HL-60/S4 treated with retinoic acid at 250 ng/mL for 4 days and 3 days (cell line): ENCODE data around the gene NDUFAB1.
"Not testable (repeated sequence)": the region's sequence is repeated elsewhere in the genome, so short reads cannot be mapped to it uniquely, and the experiment has no call there.

Experiments
- in situ Hi-C: fragments of 300-500 bp; cut with MboI; formaldehyde crosslinking; loops from 2 replicates; pipeline ENCODE4 v1.7.0; 2022; ENCODE audit warnings: low sequenced_read_pairs

NDUFAB1 gene

GRCh38 chr16:23584186-23585076 is 11.7 kb downstream of the NDUFAB1 start:
- in situ Hi-C loops, result no loop called here

GRCh38 chr16:23583271-23583670 is 12.8 kb downstream of the NDUFAB1 start:
- in situ Hi-C loops, result not testable (repeated sequence)

GRCh38 chr16:23581764-23582163 is 14.4 kb downstream of the NDUFAB1 start:
- in situ Hi-C loops, result no loop called here

GRCh38 chr16:23580391-23580790 is 15.7 kb downstream of the NDUFAB1 start:
- in situ Hi-C loops, result no loop called here

- in situ Hi-C loops, result no loop called here
These were observed 16.7 kb downstream of the NDUFAB1 start for GRCh38 chr16:23579371-23579770.

GRCh38 chr16:23578101-23578830 is 17.9 kb downstream of the NDUFAB1 start:
- in situ Hi-C loops, result no loop called here

GRCh38 chr16:23577493-23577892 is 18.6 kb downstream of the NDUFAB1 start:
- in situ Hi-C loops, result no loop called here

GRCh38 chr16:23575834-23576233 is 20.3 kb downstream of the NDUFAB1 start:
- in situ Hi-C loops, result no loop called here

GRCh38 chr16:23573817-23574216 is 22.3 kb downstream of the NDUFAB1 start:
- in situ Hi-C loops, result no loop called here

- in situ Hi-C loops, result no loop called here
These were observed 23.7 kb downstream of the NDUFAB1 start for GRCh38 chr16:23572394-23572793.

GRCh38 chr16:23571895-23572294 is 24.2 kb downstream of the NDUFAB1 start:
- in situ Hi-C loops, result no loop called here

- in situ Hi-C loops, result no loop called here
These were observed 25.0 kb downstream of the NDUFAB1 start for GRCh38 chr16:23570992-23571632.

GRCh38 chr16:23567602-23568001 is 28.5 kb downstream of the NDUFAB1 start:
- in situ Hi-C loops, result no loop called here

- in situ Hi-C loops, result no loop called here
These were observed 29.4 kb downstream of the NDUFAB1 start for GRCh38 chr16:23566724-23567123.

GRCh38 chr16:23564575-23565363 is 31.3 kb downstream of the NDUFAB1 start:
- in situ Hi-C loops, result no loop called here

GRCh38 chr16:23563186-23563585 is 32.9 kb downstream of the NDUFAB1 start:
- in situ Hi-C loops, result no loop called here

GRCh38 chr16:23562505-23562904 is 33.6 kb downstream of the NDUFAB1 start:
- in situ Hi-C loops, result no loop called here

- in situ Hi-C loops, result no loop called here
These were observed 34.5 kb downstream of the NDUFAB1 start for GRCh38 chr16:23561586-23561985.

- in situ Hi-C loops, result no loop called here
These were observed 38.1 kb downstream of the NDUFAB1 start for GRCh38 chr16:23557779-23558702.
